ENCODE measurements around the gene DNAJC8.
A peak's percentile ranks its signal among the peaks of the same experiment; 100 is the strongest.

Gene DNAJC8

GRCh38 chr1:28180306-28181305 lies 52.2 kb downstream of the DNAJC8 start:
- Histone ChIP-seq H3K27ac (ENCODE audit: low read depth, low read length, severe bottlenecking) (no peak overlapping the region), H3K4me1 (ENCODE audit: control insufficient read depth, insufficient read depth, low read length, poor library complexity, severe bottlenecking) (no peaks in the 10 kb centered on the region), H3K9me3 (ENCODE audit: control insufficient read depth, low read length) (no peaks in the 10 kb centered on the region), H3K4me3 (ENCODE audit: extremely low read depth, insufficient read depth, low read length, poor library complexity, severe bottlenecking) (no peak overlapping the region), H3K36me3 (ENCODE audit: control insufficient read depth, insufficient read depth, low read length) (no peaks in the 10 kb centered on the region)
- 98 to 100% methylated on average over 5 of the region's 12 CpGs for WGBS, 2 experiments (ENCODE audit: insufficient coverage in 2 of 2)

GRCh38 chr1:28178690-28179485 lies 53.9 kb downstream of the DNAJC8 start:
- Histone ChIP-seq H3K27ac (ENCODE audit: low read depth, low read length, severe bottlenecking) (no peak overlapping the region), H3K4me1 (ENCODE audit: control insufficient read depth, insufficient read depth, low read length, poor library complexity, severe bottlenecking) (peaks cover 4% of the 10 kb centered on the region), H3K9me3 (ENCODE audit: control insufficient read depth, low read length) (no peaks in the 10 kb centered on the region), H3K4me3 (ENCODE audit: extremely low read depth, insufficient read depth, low read length, poor library complexity, severe bottlenecking) (no peak overlapping the region), H3K36me3 (ENCODE audit: control insufficient read depth, insufficient read depth, low read length) (no peaks in the 10 kb centered on the region)
- 96 to 97% methylated on average over 7 to 11 of the region's 15 CpGs for WGBS, 2 experiments (ENCODE audit: insufficient coverage in 2 of 2)

- no peaks in the 10 kb centered on the region for H3K9me3 ChIP-seq (ENCODE audit: control insufficient read depth, low read length)
These were observed 56.0 kb downstream of the DNAJC8 start, which contains the start of gene PTAFR for GRCh38 chr1:28176492-28177470. Gene PTAFR (minus strand): TSS chr1:28176690. CDS start chr1:28151021, 25,669 bp downstream.

GRCh38 chr1:28175955-28176485 lies 56.8 kb downstream of the DNAJC8 start:
- WGBS, 2 experiments (ENCODE audit: insufficient coverage in 2 of 2): 85 to 94% methylated on average over 5 of the region's 8 CpGs
- no peak overlapping the region for H3K27ac ChIP-seq (ENCODE audit: low read depth, low read length, severe bottlenecking)
- H3K4me1 ChIP-seq (ENCODE audit: control insufficient read depth, insufficient read depth, low read length, poor library complexity, severe bottlenecking): peaks cover 12% of the 10 kb centered on the region
- H3K36me3 ChIP-seq (ENCODE audit: control insufficient read depth, insufficient read depth, low read length): no peaks in the 10 kb centered on the region
- no peak overlapping the region for H3K4me3 ChIP-seq (ENCODE audit: extremely low read depth, insufficient read depth, low read length, poor library complexity, severe bottlenecking)
- no peaks in the 10 kb centered on the region for H3K9me3 ChIP-seq (ENCODE audit: control insufficient read depth, low read length)

More at GRCh38 chr1:28176492-28177470, 56.0 kb downstream of the DNAJC8 start, which contains the start of gene PTAFR:
- WGBS, 2 experiments (ENCODE audit: insufficient coverage in 2 of 2): 85% methylated on average over 16 of the region's 18 CpGs
- Histone ChIP-seq H3K36me3 (ENCODE audit: control insufficient read depth, insufficient read depth, low read length) (no peaks in the 10 kb centered on the region), H3K4me3 (ENCODE audit: extremely low read depth, insufficient read depth, low read length, poor library complexity, severe bottlenecking) (no peak within 1 kb of the TSS), H3K27ac (ENCODE audit: low read depth, low read length, severe bottlenecking) (no peak within 1 kb of the TSS), H3K4me1 (ENCODE audit: control insufficient read depth, insufficient read depth, low read length, poor library complexity, severe bottlenecking) (peaks cover 12% of the 10 kb centered on the region)

GRCh38 chr1:28173980-28174297 lies 58.9 kb downstream of the DNAJC8 start:
- Histone ChIP-seq H3K4me3 (ENCODE audit: extremely low read depth, insufficient read depth, low read length, poor library complexity, severe bottlenecking) (no peak overlapping the region), H3K9me3 (ENCODE audit: control insufficient read depth, low read length) (no peaks in the 10 kb centered on the region), H3K27ac (ENCODE audit: low read depth, low read length, severe bottlenecking) (peak overlapping the region; percentile 23), H3K36me3 (ENCODE audit: control insufficient read depth, insufficient read depth, low read length) (no peaks in the 10 kb centered on the region), H3K4me1 (ENCODE audit: control insufficient read depth, insufficient read depth, low read length, poor library complexity, severe bottlenecking) (peaks cover 12% of the 10 kb centered on the region)
- WGBS, 2 experiments (ENCODE audit: insufficient coverage in 2 of 2): 83 to 100% methylated on average over 1 to 2 of the region's 5 CpGs

GRCh38 chr1:28173151-28173979 lies 59.5 kb downstream of the DNAJC8 start:
- Histone ChIP-seq H3K4me1 (ENCODE audit: control insufficient read depth, insufficient read depth, low read length, poor library complexity, severe bottlenecking) (peaks cover 12% of the 10 kb centered on the region), H3K36me3 (ENCODE audit: control insufficient read depth, insufficient read depth, low read length) (no peaks in the 10 kb centered on the region), H3K27ac (ENCODE audit: low read depth, low read length, severe bottlenecking) (peak overlapping the region; percentile 23), H3K4me3 (ENCODE audit: extremely low read depth, insufficient read depth, low read length, poor library complexity, severe bottlenecking) (no peak overlapping the region), H3K9me3 (ENCODE audit: control insufficient read depth, low read length) (no peaks in the 10 kb centered on the region)
- WGBS, 2 experiments (ENCODE audit: insufficient coverage in 2 of 2): 68 to 86% methylated on average over 3 to 7 of the region's 11 CpGs

- H3K27ac ChIP-seq (ENCODE audit: low read depth, low read length, severe bottlenecking): peak overlapping the region; percentile 32
- no peak overlapping the region for H3K4me3 ChIP-seq (ENCODE audit: extremely low read depth, insufficient read depth, low read length, poor library complexity, severe bottlenecking)
These were observed 60.1 kb downstream of the DNAJC8 start for GRCh38 chr1:28172713-28173150.

GRCh38 chr1:28171246-28171645 lies 61.6 kb downstream of the DNAJC8 start:
- 96 to 100% methylated on average over 6 of the region's 7 CpGs for WGBS, 2 experiments (ENCODE audit: insufficient coverage in 2 of 2)
- Histone ChIP-seq H3K36me3 (ENCODE audit: control insufficient read depth, insufficient read depth, low read length) (no peaks in the 10 kb centered on the region), H3K9me3 (ENCODE audit: control insufficient read depth, low read length) (no peaks in the 10 kb centered on the region), H3K27ac (ENCODE audit: low read depth, low read length, severe bottlenecking) (no peak overlapping the region), H3K4me3 (ENCODE audit: extremely low read depth, insufficient read depth, low read length, poor library complexity, severe bottlenecking) (no peak overlapping the region), H3K4me1 (ENCODE audit: control insufficient read depth, insufficient read depth, low read length, poor library complexity, severe bottlenecking) (peaks cover 12% of the 10 kb centered on the region)

More at GRCh38 chr1:28172713-28173150, 60.1 kb downstream of the DNAJC8 start:
- WGBS, 2 experiments (ENCODE audit: insufficient coverage in 2 of 2): 90 to 91% methylated on average over 6 to 7 of the region's 8 CpGs
- Histone ChIP-seq H3K9me3 (ENCODE audit: control insufficient read depth, low read length) (no peaks in the 10 kb centered on the region), H3K36me3 (ENCODE audit: control insufficient read depth, insufficient read depth, low read length) (no peaks in the 10 kb centered on the region), H3K4me1 (ENCODE audit: control insufficient read depth, insufficient read depth, low read length, poor library complexity, severe bottlenecking) (peaks cover 12% of the 10 kb centered on the region)

GRCh38 chr1:28170001-28170596 lies 62.7 kb downstream of the DNAJC8 start:
- Histone ChIP-seq H3K4me1 (ENCODE audit: control insufficient read depth, insufficient read depth, low read length, poor library complexity, severe bottlenecking) (peaks cover 12% of the 10 kb centered on the region), H3K27ac (ENCODE audit: low read depth, low read length, severe bottlenecking) (no peak overlapping the region), H3K36me3 (ENCODE audit: control insufficient read depth, insufficient read depth, low read length) (no peaks in the 10 kb centered on the region), H3K4me3 (ENCODE audit: extremely low read depth, insufficient read depth, low read length, poor library complexity, severe bottlenecking) (no peak overlapping the region), H3K9me3 (ENCODE audit: control insufficient read depth, low read length) (no peaks in the 10 kb centered on the region)
- WGBS, 2 experiments (ENCODE audit: insufficient coverage in 2 of 2): no CpG with 5 or more reads among the region's 2 CpGs

Data from mesodermal cell (in vitro differentiated cells).